Peyer's patch (tissue), 4 donors: Measurements from ENCODE around the gene ZNF837. TPM values are rescaled to one million over a fixed set of nuclear protein-coding genes. Genes with fewer than 3 reads are reported as not detected.

Source experiments
- DNase-seq, 3 donors: peaks; one replicate each; pipeline ENCODE4 v3.0.0-alpha.2; 2017 to 2019
- H3K27ac ChIP-seq, 4 donors: fragments of 200-600 bp; sonication (generic); one replicate each; pipeline ENCODE4 v1.5.1; 2016 to 2019
- H3K27me3 ChIP-seq, 2 donors: fragments of 200-600 bp; sonication (generic); one replicate each; pipeline ENCODE4 v1.5.1; 2019
- H3K36me3 ChIP-seq, 3 donors: fragments of 200-600 bp; sonication (generic); one replicate each; pipeline ENCODE4 v1.5.1; 2016 to 2019
- H3K4me1 ChIP-seq, 4 donors: fragments of 200-600 bp; sonication (generic); one replicate each; pipeline ENCODE4 v1.5.1; 2016 to 2019
- H3K4me3 ChIP-seq, 4 donors: fragments of 200-600 bp; sonication (generic); 1 replicate in 3 of 4; 2 replicates in 1 of 4; pipeline ENCODE4 v1.5.1; 2016 to 2019; ENCODE audit warnings: mild to moderate bottlenecking in 1 of 4
- H3K9me3 ChIP-seq, 4 donors: fragments of 200-600 bp; sonication (generic); one replicate each; pipeline ENCODE4 v1.5.1; 2016 to 2019; ENCODE audit warnings: mild to moderate bottlenecking in 1 of 4
- CTCF ChIP-seq, 6 experiments: fragments of 450-650 bp in 4 of 6; fragments of 200-600 bp in 2 of 6; sonication (generic) in 1 of 6; IDR thresholded peaks; one replicate each; pipeline ENCODE4 v1.5.1; 2017 to 2019; ENCODE audit warnings: antibody characterized with exemption in 6 of 6, mild to moderate bottlenecking in 3 of 6, moderate library complexity in 1 of 6
- POLR2A ChIP-seq, 2 donors: fragments of 450-650 bp; IDR thresholded peaks; one replicate each; pipeline ENCODE4 v1.5.1; 2017; ENCODE audit warnings: antibody characterized with exemption in 2 of 2, mild to moderate bottlenecking in 2 of 2, moderate library complexity in 2 of 2
- total RNA-seq, 4 donors: library from RNA; depleted of rRNA; stranded (reverse); fragments of >200 nt; gene quantifications; one replicate each; pipeline ENCODE4 v1.1.0, GENCODE V29; 2016

Gene ZNF837
- total RNA-seq, 4 donors from 2014 or later = 3.3 to 10.9 (median 7.7) TPM

GRCh38 chr19:58372311-58373133 lies 8.3 kb downstream of the ZNF837 start:
- Histone ChIP-seq H3K4me1 (no peaks in the 10 kb centered on the region), H3K9me3 (no peaks in the 10 kb centered on the region), H3K4me3 (no peak overlapping the region), H3K36me3 (no peaks in the 10 kb centered on the region), H3K27me3 (no peaks in the 10 kb centered on the region), H3K27ac (no peak overlapping the region)
- DNase-seq = no peak
- TF ChIP-seq CTCF (IDR thresholded peaks at IDR 0.05) (no peak), POLR2A (IDR thresholded peaks at IDR 0.05) (no peak)

GRCh38 chr19:58368561-58369360 lies 12.1 kb downstream of the ZNF837 start:
- peak in 1 of 3 donors; percentile 40 for DNase-seq
- Histone ChIP-seq H3K4me1 (no peaks in the 10 kb centered on the region), H3K27ac (no peak overlapping the region), H3K27me3 (no peaks in the 10 kb centered on the region), H3K4me3 (no peak overlapping the region), H3K9me3 (no peaks in the 10 kb centered on the region), H3K36me3 (no peaks in the 10 kb centered on the region)
- TF ChIP-seq CTCF (IDR thresholded peaks at IDR 0.05) = no peak
- TF ChIP-seq POLR2A (IDR thresholded peaks at IDR 0.05) = no peak

- no peaks in the 10 kb centered on the region for H3K36me3 ChIP-seq
- no peak overlapping the region for H3K27ac ChIP-seq
- no peak overlapping the region for H3K4me3 ChIP-seq
- no peaks in the 10 kb centered on the region for H3K4me1 ChIP-seq
- no peaks in the 10 kb centered on the region for H3K9me3 ChIP-seq
- TF ChIP-seq POLR2A (IDR thresholded peaks at IDR 0.05) (no peak), CTCF (IDR thresholded peaks at IDR 0.05) (no peak)
- DNase-seq = no peak
- no peaks in the 10 kb centered on the region for H3K27me3 ChIP-seq
These were observed 13.0 kb downstream of the ZNF837 start for GRCh38 chr19:58367698-58368454.

DNA sequence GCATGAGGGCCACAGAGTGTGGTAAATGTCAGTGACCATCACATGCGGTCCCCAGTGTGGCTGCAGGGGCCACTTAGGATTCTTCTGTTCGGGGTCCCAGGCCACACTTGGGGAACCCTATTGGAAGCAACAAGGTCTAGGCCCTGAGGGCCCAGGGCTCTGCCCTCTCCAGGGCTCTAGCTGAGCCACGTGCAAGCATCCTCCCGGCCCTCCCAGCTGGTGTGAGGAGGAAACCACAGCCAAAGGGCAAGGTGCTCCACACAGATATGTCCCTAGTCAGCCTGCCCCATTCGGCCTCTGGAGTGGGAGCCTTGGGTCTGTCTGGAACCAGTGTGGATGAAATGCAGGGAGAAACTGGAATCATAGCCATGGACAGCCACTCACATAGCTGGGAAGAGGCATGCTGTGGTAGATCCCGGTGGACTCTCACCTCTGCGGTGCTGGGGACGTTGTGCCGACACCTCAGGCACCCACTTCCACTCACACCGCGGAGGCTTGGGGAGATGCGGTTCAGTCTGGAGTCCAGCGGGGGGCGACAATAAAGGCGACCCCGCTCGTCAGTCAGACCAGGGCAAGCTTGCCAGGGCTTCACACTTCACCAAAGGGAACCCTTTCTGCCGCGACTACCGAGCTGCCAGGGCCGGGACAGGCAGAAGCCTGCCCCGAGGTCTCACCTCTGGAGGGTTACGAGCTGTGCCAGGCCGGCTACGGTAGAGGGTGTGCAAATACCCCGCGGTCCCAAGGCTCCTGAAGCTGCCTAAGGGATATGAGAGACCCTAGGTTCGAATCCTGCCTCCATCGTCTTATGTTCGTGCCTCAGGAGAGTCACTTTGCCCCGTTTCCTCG lies 14.0 kb downstream of the ZNF837 start:
- DNase-seq = peak in 1 of 3 donors; percentile 36
- H3K4me3 ChIP-seq = no peak overlapping the region
- no peaks in the 10 kb centered on the region for H3K36me3 ChIP-seq
- no peaks in the 10 kb centered on the region for H3K9me3 ChIP-seq
- H3K4me1 ChIP-seq = peaks cover 0 to 1% (median 0%) of the 10 kb centered on the region in 4 donors
- no peaks in the 10 kb centered on the region for H3K27me3 ChIP-seq
- no peak for TF ChIP-seq POLR2A (IDR thresholded peaks at IDR 0.05)
- no peak for TF ChIP-seq CTCF (IDR thresholded peaks at IDR 0.05)
- H3K27ac ChIP-seq = no peak overlapping the region

GRCh38 chr19:58364146-58364545 lies 16.7 kb downstream of the ZNF837 start:
- DNase-seq = no peak
- Histone ChIP-seq H3K27ac (no peak overlapping the region), H3K36me3 (no peaks in the 10 kb centered on the region), H3K4me3 (no peak overlapping the region), H3K4me1 (peaks cover 0 to 7% (median 0%) of the 10 kb centered on the region in 4 donors), H3K9me3 (no peaks in the 10 kb centered on the region), H3K27me3 (no peaks in the 10 kb centered on the region)
- TF ChIP-seq POLR2A (IDR thresholded peaks at IDR 0.05) = no peak
- no peak for TF ChIP-seq CTCF (IDR thresholded peaks at IDR 0.05)
